AG09319 (cell line): ENCODE results near the gene C1orf159.

ENCODE experiments used
- DNase-seq: peaks from one replicate; pipeline ENCODE4 v3.0.0-alpha.2; 2010; ENCODE audit warnings: low read depth; ENCODE audit errors: extremely low read depth
- CTCF ChIP-seq: IDR thresholded peaks from 2 replicates; pipeline ENCODE4 v1.5.1; 2011; ENCODE audit warnings: low read depth, mild to moderate bottlenecking, inconsistent platforms, low read length, moderate library complexity

Gene C1orf159

DNA sequence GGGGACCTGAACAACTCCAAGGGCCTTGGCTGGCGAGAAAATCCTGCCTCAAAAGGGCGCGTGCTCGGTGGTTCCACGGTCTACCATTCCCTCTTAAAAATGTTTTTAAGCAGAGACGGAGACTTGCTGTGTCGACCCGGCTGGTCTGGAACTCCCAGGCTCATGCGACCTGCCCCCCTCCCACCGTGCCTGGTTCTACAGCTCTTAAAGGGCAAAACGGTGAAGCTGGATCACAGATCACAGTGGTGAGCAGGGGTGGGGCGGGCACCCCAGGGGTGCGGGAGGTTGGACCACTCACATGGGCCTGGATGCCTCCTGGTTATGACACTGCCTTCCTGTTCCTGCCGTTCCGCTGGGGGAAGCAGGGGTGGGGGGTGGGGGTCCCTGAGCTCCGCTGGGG is 4.2 kb upstream of the C1orf159 start:
- no peak for TF ChIP-seq CTCF
- no peak for DNase-seq

DNA sequence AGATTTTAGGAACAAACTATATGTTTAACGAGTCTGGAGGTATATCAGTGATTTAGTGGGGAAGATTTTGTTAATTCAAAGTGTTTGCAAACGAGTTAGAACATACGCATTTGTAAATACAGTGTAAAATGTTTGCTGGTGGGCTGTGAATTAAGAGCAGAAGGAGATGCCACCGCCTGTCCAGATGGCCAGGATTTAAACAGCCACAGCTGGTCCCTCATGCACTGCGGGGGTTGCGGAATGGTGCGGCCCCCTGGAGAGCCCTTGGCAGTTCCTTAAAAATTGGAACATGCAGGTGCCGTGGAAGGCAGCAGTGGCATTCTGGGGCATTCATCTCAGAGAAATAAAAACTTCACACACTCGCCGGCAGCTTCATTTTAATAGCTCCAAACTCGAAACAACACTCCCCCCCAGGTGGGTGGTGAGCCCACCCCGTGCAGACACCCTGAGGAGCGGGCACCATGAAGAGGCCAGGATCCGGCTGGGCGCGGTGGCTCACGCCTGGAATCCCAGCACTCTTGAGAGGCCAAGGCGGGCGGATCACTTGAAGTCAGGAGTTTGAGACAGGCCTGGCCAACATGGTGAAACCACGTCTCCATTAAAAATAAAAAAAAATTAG is 3.5 kb upstream of the C1orf159 start:
- TF ChIP-seq CTCF: no peak
- no peak for DNase-seq

DNA sequence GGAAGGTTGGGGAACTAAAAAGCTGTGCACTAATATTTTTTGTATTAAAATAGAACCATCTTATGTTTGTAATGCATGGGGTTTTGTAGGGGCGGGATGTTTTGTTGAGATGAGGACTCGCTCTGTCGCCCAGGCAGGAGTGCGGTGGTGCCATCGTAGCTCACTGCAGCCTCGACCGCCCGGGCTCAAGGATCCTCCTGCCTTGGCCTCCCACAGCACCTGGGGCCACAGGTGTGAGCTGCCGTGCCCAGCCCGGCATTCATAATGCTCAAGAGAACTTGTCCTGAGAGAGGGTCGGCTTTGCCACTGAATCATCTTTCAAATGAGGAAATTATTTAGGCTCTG is 3.0 kb upstream of the C1orf159 start:
- DNase-seq: no peak
- no peak for TF ChIP-seq CTCF

- DNase-seq: no peak
- TF ChIP-seq CTCF: no peak
Measured at GRCh38 chr1:1118011-1118875, 2.4 kb upstream of the C1orf159 start.

DNA sequence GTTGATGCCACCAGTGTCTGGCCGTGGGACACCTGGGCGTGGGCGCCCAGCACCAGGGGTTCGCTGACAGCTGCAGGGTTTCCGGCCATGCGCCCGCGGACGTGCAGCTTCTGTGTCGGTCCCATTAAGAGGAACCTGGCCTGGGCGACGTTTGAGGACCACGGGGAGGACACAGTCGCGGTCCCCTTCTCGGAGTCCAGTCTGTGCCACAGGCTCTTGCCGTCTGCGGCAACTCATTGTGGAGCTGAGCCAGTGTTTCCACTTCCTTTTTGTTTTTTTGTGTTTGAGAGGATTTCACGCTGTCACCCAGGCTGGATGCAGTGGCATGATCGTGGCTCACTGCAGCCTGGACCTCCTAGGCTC is 1.6 kb upstream of the C1orf159 start:
- no peak for TF ChIP-seq CTCF
- no peak for DNase-seq

GRCh38 chr1:1116701-1117468 is 996 bp upstream of the C1orf159 start:
- no peak for TF ChIP-seq CTCF
- DNase-seq: no peak
